Stimulated activated CD4-positive, alpha-beta T cell treated with anti-CD3 and anti-CD28 coated beads, Interleukin-15, amount 100 ng/mL, for 24 hours (primary cell): ENCODE measurements around the gene GNG8.

Experiments used
- DNase-seq: peaks from one replicate; pipeline ENCODE4 v3.0.0-alpha.2; 2020

The GNG8 gene

DNA sequence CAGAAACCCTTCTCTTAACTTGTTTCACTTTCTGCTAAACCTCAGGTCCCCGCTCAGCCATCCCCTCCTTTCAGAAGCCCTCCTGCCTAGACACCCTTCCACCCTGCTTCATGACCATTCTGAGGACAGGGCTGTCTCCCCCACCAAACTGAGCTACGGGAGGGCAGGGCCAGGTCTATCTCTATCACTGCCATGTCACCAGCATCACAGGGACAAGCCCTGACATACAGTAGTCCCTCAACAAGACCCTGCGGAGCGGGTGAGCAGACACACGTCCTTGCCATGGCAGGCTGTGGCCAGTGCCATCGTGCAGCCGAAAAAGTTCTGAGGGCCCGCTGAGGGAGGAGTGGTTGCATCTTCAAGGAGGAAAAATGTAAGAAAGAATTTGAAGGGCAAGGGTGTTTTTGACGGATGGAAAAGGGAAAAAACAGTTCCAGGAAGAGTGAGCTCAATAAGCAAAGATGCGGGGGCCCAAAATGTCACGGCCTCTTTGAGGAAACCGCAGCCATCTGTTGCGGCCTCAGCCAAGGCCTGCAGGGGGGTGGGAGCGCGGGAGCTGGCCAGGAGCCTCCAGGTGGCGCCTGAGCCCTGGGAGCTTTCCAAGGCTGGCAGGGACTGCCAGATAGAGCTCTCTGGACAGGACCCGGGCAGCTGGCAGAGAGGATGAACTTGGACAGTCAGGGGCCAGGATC is 19.2 kb downstream of the GNG8 start:
- peak; percentile 80 for DNase-seq

DNA sequence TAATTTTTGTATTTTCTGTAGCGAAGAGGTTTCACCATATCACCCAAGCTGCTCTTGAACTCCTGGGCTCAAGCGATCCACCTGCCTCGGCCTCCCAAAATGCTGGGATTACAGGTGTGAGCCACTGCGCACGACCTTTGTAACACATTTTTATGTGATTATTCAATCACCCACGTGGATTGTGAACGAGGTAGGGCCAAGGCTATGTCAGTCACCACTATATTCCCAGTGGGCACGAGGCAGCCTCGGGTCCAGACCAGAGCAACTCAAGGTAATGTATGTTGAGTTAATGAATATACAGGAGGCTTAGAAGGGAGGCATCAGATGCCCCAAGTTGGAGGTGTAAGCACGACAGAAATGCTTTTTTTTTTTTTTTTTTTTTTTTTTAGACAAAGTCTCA is 20.0 kb downstream of the GNG8 start:
- no peak for DNase-seq

GRCh38 chr19:46614114-46614722 is 21.8 kb downstream of the GNG8 start:
- DNase-seq = peak; percentile 89

- no peak for DNase-seq
Observed at GRCh38 chr19:46613525-46613924, 22.5 kb downstream of the GNG8 start.

- DNase-seq = no peak
Observed at GRCh38 chr19:46611776-46612175, 24.2 kb downstream of the GNG8 start.

GRCh38 chr19:46610851-46611770 is 24.9 kb downstream of the GNG8 start:
- peak; percentile 52 for DNase-seq

- DNase-seq = no peak
Observed at GRCh38 chr19:46610413-46610775, 25.6 kb downstream of the GNG8 start.

DNA sequence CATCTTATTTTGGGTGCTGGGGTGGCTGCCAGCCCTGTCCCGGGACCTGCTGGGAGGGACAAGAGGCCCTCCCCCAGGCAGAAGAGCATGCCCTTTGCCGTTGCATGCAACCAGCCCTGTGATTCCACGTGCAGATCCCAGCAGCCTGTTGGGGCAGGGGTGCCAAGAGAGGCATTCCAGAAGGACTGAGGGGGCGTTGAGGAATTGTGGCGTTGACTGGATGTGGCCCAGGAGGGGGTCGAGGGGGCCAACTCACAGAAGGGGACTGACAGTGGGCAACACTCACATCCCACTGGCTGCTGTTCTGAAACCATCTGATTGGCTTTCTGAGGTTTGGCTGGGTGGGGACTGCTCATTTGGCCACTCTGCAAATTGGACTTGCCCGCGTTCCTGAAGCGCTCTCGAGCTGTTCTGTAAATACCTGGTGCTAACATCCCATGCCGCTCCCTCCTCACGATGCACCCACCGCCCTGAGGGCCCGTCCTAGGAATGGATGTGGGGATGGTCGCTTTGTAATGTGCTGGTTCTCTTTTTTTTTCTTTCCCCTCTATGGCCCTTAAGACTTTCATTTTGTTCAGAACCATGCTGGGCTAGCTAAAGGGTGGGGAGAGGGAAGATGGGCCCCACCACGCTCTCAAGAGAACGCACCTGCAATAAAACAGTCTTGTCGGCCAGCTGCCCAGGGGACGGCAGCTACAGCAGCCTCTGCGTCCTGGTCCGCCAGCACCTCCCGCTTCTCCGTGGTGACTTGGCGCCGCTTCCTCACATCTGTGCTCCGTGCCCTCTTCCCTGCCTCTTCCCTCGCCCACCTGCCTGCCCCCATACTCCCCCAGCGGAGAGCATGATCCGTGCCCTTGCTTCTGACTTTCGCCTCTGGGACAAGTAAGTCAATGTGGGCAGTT is 26.2 kb downstream of the GNG8 start:
- DNase-seq = no peak

DNA sequence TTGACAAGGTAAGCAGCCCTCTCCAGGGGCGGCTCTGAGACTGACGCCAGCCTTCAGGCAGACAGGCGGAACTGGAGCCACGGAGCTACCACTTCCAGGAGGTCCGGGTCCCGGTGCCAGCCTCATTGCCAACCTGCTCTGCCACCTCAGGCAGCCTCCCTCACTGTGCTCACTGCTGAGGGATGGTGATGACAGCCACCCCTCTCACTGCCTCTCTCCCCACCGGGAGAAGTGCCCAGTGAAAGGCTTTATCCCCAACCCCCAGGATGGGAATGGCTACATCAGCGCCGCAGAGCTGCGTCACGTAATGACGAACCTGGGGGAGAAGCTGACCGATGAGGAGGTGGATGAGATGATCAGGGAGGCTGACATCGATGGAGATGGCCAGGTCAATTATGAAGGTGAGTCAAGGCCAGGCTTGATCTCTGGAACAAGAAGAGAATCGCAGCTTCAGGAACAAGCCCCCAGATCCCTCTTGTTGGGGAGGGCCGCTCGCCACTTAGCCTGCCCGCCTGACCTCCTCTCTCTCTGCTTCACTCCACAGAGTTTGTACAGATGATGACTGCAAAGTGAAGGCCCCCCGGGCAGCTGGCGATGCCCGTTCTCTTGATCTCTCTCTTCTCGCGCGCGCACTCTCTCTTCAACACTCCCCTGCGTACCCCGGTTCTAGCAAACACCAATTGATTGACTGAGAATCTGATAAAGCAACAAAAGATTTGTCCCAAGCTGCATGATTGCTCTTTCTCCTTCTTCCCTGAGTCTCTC is 27.2 kb downstream of the GNG8 start:
- no peak for DNase-seq

- no peak for DNase-seq
Observed at GRCh38 chr19:46608178-46608577, 27.8 kb downstream of the GNG8 start.

GRCh38 chr19:46607448-46607841 is 28.6 kb downstream of the GNG8 start:
- no peak for DNase-seq

- no peak for DNase-seq
Observed at GRCh38 chr19:46606681-46607447, 29.1 kb downstream of the GNG8 start.

GRCh38 chr19:46606019-46606418 is 30.0 kb downstream of the GNG8 start:
- DNase-seq = no peak

- no peak for DNase-seq
Observed at GRCh38 chr19:46605356-46605821, 30.6 kb downstream of the GNG8 start.

GRCh38 chr19:46604781-46605355 is 31.1 kb downstream of the GNG8 start:
- no peak for DNase-seq

DNA sequence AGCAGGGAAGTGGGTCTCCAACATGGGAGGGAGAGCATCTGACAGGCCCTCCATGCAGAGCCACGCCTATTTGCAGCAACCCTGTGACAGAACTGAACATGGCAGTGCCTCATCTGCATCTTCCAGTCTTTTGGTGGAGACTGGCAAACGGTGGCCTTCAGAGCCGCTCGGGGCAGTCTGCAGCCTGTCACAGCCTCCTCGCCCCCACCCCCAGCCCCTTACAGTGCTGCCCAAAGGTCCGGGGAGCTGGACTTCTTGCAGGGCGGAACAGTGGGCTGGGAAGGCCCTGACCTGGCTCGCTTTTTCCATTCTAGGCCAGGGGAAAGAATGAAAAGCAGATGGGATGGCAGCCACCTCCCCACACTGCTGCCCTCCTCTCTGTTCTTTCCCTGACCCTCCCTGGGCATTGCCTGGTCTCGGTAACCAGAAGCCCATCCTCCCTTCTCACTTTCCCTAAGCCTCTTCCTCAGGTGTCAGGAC is 32.2 kb downstream of the GNG8 start:
- DNase-seq = no peak

DNA sequence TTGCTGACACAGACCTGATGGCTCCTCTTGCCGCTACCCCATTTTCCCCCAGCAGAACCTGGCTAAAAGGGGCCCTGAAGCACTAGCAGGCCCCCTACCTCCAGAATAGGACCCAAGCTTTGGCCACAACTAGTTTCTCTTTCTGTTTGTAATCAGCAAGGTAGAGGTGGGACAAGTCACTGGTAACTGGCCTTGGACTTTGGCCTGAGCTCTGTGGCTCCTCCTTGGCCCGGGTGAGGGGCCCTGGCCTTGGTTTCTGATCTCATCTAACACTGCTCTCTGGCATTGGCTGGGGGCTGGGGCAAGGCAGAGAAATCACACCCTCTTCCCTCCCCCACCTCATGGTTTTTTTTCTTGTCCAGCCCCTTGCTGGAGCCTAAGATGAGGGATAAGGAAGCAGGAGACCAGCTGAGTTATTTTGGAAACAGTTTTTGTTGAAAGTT is 32.8 kb downstream of the GNG8 start:
- no peak for DNase-seq

GRCh38 chr19:46602392-46603194 is 33.4 kb downstream of the GNG8 start:
- peak; percentile 81 for DNase-seq
